SKM-1 (cell line): Measurements from ENCODE around the gene SPSB3.

Experiments
- DNase-seq: peaks from one replicate; lab custom pipeline; 2025; ENCODE audit not compliant: unreplicated experiment; lab: John Stamatoyannopoulos, UW

The SPSB3 gene

GRCh38 chr16:1782408-1783264, at the start of gene SPSB3, which contains the start of gene NUBP2:
SPSB3 (minus strand) TSS chr16:1782571; CDS start chr16:1781483, 1,088 bp downstream.
NUBP2 (plus strand) TSS chr16:1782960; CDS start chr16:1783021, 61 bp downstream.
- peak; percentile 99 for DNase-seq

- DNase-seq: no peak
Observed at GRCh38 chr16:1831186-1832075, 49.1 kb upstream of the SPSB3 start.

GRCh38 chr16:1830213-1830612, 47.8 kb upstream of the SPSB3 start:
- no peak for DNase-seq

- no peak for DNase-seq
Observed at GRCh38 chr16:1828645-1829410, 46.5 kb upstream of the SPSB3 start.

GRCh38 chr16:1826691-1827573, 44.6 kb upstream of the SPSB3 start, which contains the start of the genes FAHD1 and HAGH:
FAHD1 (plus strand) TSS chr16:1827206; CDS start chr16:1827239, 33 bp downstream.
HAGH (minus strand) TSS chr16:1826825; CDS start chr16:1826787, 38 bp downstream.
- DNase-seq: peak; percentile 86

GRCh38 chr16:1825864-1826690, 43.7 kb upstream of the SPSB3 start:
- DNase-seq: peak; percentile 36

- DNase-seq: no peak
Observed at GRCh38 chr16:1825381-1825863, 43.1 kb upstream of the SPSB3 start.

GRCh38 chr16:1823821-1824220, 41.5 kb upstream of the SPSB3 start:
- DNase-seq: no peak

- DNase-seq: no peak
Observed at GRCh38 chr16:1822801-1823200, 40.4 kb upstream of the SPSB3 start.

- no peak for DNase-seq
Observed at GRCh38 chr16:1821861-1822611, 39.7 kb upstream of the SPSB3 start.

GRCh38 chr16:1820946-1821290, 38.5 kb upstream of the SPSB3 start:
- no peak for DNase-seq

- no peak for DNase-seq
Observed at GRCh38 chr16:1820096-1820945, 38.0 kb upstream of the SPSB3 start.

- no peak for DNase-seq
Observed at GRCh38 chr16:1819611-1820010, 37.2 kb upstream of the SPSB3 start.

- DNase-seq: no peak
Observed at GRCh38 chr16:1818873-1819525, 36.6 kb upstream of the SPSB3 start.

- DNase-seq: no peak
Observed at GRCh38 chr16:1818204-1818872, 36.0 kb upstream of the SPSB3 start.

- no peak for DNase-seq
Observed at GRCh38 chr16:1817716-1818115, 35.3 kb upstream of the SPSB3 start.
